Prostate gland (tissue), 2 donors: ENCODE measurements around the gene ADAMTSL2. TPM values are rescaled to one million over a fixed set of nuclear protein-coding genes. Genes with fewer than 3 reads are reported as not detected.

ENCODE experiments used
- DNase-seq: peaks from one replicate; pipeline ENCODE4 v3.0.0-alpha.2; 2019; ENCODE audit warnings: low spot score
- H3K27ac ChIP-seq, 2 donors: fragments of 200-600 bp; sonication (generic); 2 replicates each; pipeline ENCODE4 v1.5.1; 2017 to 2019
- H3K27me3 ChIP-seq: fragments of 200-600 bp; sonication (generic); replicated peaks from 2 replicates; pipeline ENCODE4 v1.5.1; 2019; ENCODE audit not compliant: insufficient read depth
- H3K36me3 ChIP-seq, 2 donors: fragments of 200-600 bp; sonication (generic); 1 replicate in 1 of 2; 2 replicates in 1 of 2; pipeline versions ENCODE4 v1.5.1 to v1.8.1; 2017 to 2019
- H3K4me1 ChIP-seq: fragments of 200-600 bp; sonication (generic); replicated peaks from 2 replicates; pipeline ENCODE4 v1.5.1; 2019
- H3K4me3 ChIP-seq, 2 donors: fragments of 200-600 bp; sonication (generic); 2 replicates each; pipeline ENCODE4 v1.5.1; 2017 to 2019
- H3K9me3 ChIP-seq: fragments of 200-600 bp; sonication (generic); 2 replicates; pipeline ENCODE4 v1.5.1; 2017
- CTCF ChIP-seq, 4 experiments: fragments of 200-600 bp in 2 of 4; fragments of 450-650 bp in 2 of 4; sonication (generic) in 2 of 4; IDR thresholded peaks; 1 replicate in 3 of 4; 2 replicates in 1 of 4; pipeline ENCODE4 v1.5.1; 2016 to 2019; ENCODE audit warnings: antibody characterized with exemption in 4 of 4, mild to moderate bottlenecking in 2 of 4, moderate library complexity in 2 of 4
- POLR2A ChIP-seq: fragments of 450-650 bp; IDR thresholded peaks from one replicate; pipeline ENCODE4 v1.6.1; 2016; ENCODE audit warnings: antibody characterized with exemption, mild to moderate bottlenecking
- POLR2AphosphoS5 ChIP-seq: sonication (generic); formaldehyde crosslinking; IDR thresholded peaks from one replicate; pipeline ENCODE4 v1.6.1; 2017; ENCODE audit warnings: antibody characterized with exemption
- WGBS: methylation state at CpG from one replicate; pipeline ENCODE4 v1.1.5; 2018; 5-methylcytosine and 5-hydroxymethylcytosine counted together
- intact Hi-C: fragments of 100-400 bp; cut with DNase I; formaldehyde crosslinking; loops from one replicate; pipeline ENCODE4 v1.14.2; 2022
- total RNA-seq, 2 donors: library from RNA; depleted of rRNA; stranded (reverse); fragments of >200 nt; gene quantifications; one replicate each; pipeline ENCODE4 v1.1.0, GENCODE V29; 2016

ADAMTSL2 gene
- total RNA-seq, 2 donors from 2014 or later, result 1.6 to 11.6 TPM

GRCh38 chr9:133515615-133516255 lies 18.8 kb upstream of the ADAMTSL2 start:
- DNase-seq, result no peak
- Histone ChIP-seq H3K27ac (no peak overlapping the region), H3K4me1 (no peaks in the 10 kb centered on the region), H3K27me3 (no peaks in the 10 kb centered on the region), H3K36me3 (no peaks in the 10 kb centered on the region), H3K4me3 (no peak overlapping the region), H3K9me3 (no peaks in the 10 kb centered on the region)
- intact Hi-C loops, result no loop called here
- no peak for TF ChIP-seq POLR2A
- TF ChIP-seq POLR2AphosphoS5, result no peak
- TF ChIP-seq CTCF (IDR thresholded peaks at IDR 0.05), result no peak
- WGBS, result 94% methylated on average over 17 of the region's 17 CpGs

GRCh38 chr9:133516256-133516960 lies 18.1 kb upstream of the ADAMTSL2 start:
- H3K4me3 ChIP-seq, result no peak overlapping the region
- H3K9me3 ChIP-seq, result no peaks in the 10 kb centered on the region
- 79% methylated on average over 11 of the region's 11 CpGs for WGBS
- H3K27me3 ChIP-seq, result no peaks in the 10 kb centered on the region
- DNase-seq, result no peak
- intact Hi-C loops, result no loop called here
- TF ChIP-seq CTCF (IDR thresholded peaks at IDR 0.05) (no peak), POLR2AphosphoS5 (no peak), POLR2A (no peak)
- no peak overlapping the region for H3K27ac ChIP-seq
- no peaks in the 10 kb centered on the region for H3K36me3 ChIP-seq
- H3K4me1 ChIP-seq, result no peaks in the 10 kb centered on the region

GRCh38 chr9:133516961-133517350 lies 17.5 kb upstream of the ADAMTSL2 start:
- H3K4me3 ChIP-seq, result no peak overlapping the region
- TF ChIP-seq POLR2AphosphoS5 (no peak), CTCF (IDR thresholded peaks at IDR 0.05) (no peak), POLR2A (no peak)
- H3K9me3 ChIP-seq, result no peaks in the 10 kb centered on the region
- WGBS, result 83% methylated on average over 7 of the region's 9 CpGs
- intact Hi-C loops, result no loop called here
- H3K36me3 ChIP-seq, result no peaks in the 10 kb centered on the region
- DNase-seq, result no peak
- H3K4me1 ChIP-seq, result no peaks in the 10 kb centered on the region
- H3K27me3 ChIP-seq, result no peaks in the 10 kb centered on the region
- no peak overlapping the region for H3K27ac ChIP-seq

GRCh38 chr9:133517711-133518110 lies 16.8 kb upstream of the ADAMTSL2 start:
- Histone ChIP-seq H3K36me3 (no peaks in the 10 kb centered on the region), H3K9me3 (no peaks in the 10 kb centered on the region), H3K4me3 (no peak overlapping the region), H3K27ac (no peak overlapping the region), H3K27me3 (no peaks in the 10 kb centered on the region), H3K4me1 (no peaks in the 10 kb centered on the region)
- whole genome bisulfite sequencing, result 83% methylated on average over 8 of the region's 8 CpGs
- DNase-seq, result no peak
- intact Hi-C loops, result no loop called here
- TF ChIP-seq CTCF (IDR thresholded peaks at IDR 0.05), result no peak

- no peak for TF ChIP-seq POLR2A
- no peak for TF ChIP-seq POLR2AphosphoS5
- no peak for TF ChIP-seq CTCF (IDR thresholded peaks at IDR 0.05)
- intact Hi-C loops, result no loop called here
- H3K4me1 ChIP-seq, result no peaks in the 10 kb centered on the region
- H3K27ac ChIP-seq, result no peak overlapping the region
- H3K36me3 ChIP-seq, result no peaks in the 10 kb centered on the region
- no peaks in the 10 kb centered on the region for H3K27me3 ChIP-seq
- no peaks in the 10 kb centered on the region for H3K9me3 ChIP-seq
- no peak overlapping the region for H3K4me3 ChIP-seq
- WGBS, result 87% methylated on average over 5 of the region's 5 CpGs
- no peak for DNase-seq
These were observed 16.3 kb upstream of the ADAMTSL2 start for GRCh38 chr9:133518200-133518599.
